IPS-NIHi7 (cell line): ENCODE measurements around the gene TMEM127.
"Not testable (repeated sequence)": the region's sequence is repeated elsewhere in the genome, so short reads cannot be mapped to it uniquely, and the experiment has no call there.

Source experiments
- DNase-seq: peaks from one replicate; pipeline ENCODE4 v3.0.0; 2012; ENCODE audit warnings: mixed read lengths; ENCODE audit errors: extremely low spot score

The TMEM127 gene

DNA sequence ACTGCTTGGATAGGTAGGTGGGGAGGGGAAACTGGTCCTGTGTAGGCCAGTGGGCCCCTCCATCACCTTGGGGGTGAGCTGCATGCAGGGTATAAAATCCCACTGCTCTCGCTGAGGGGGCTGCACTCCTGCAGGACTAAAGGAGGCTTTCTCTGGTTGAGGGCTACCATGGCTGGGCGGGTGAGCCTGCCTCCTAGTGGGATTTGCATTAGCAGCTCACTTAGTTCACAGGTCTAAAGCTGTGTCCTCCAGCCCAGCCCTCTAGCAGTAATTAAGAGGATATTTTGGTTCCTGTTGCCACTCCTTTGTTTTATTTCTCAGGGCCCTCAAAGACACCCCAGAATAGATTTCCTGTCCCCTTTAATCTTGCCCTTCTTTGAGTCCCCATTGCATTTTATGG is 24.6 kb downstream of the TMEM127 start:
- peak; percentile 56 for DNase-seq

DNA sequence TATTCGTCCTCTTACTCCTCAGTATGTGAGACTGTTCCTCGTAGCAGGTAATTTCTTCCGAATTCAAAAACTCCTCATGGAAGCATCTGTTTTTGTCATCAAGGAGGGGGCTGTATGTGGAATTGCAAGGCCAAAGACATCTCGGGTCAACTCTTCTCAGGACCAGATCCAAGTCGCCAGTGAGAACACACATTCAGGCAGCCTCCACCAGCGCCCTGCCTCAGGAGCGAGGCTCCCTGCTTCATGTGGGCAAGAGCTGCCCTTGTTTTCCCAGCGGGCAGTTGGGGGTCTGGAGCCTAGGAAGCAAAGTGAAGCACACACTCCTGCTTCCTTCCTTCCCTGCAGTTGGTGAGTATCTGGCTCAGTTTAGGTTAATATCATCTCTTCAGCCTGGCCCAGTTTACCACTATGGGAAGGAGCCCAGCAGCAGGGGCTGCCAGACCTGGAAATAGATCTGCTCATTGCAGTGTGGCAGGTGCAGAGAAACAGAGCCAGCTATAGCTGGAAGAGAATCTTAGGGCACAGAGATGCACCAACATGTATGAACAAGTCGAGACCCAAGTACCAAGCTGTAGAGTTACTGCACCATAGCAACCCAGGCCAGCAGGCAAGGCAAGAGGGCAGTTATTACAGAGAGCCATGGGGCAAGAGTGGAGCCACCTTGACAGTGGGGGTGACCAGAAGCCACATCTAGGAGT is 25.3 kb downstream of the TMEM127 start:
- no peak for DNase-seq

DNA sequence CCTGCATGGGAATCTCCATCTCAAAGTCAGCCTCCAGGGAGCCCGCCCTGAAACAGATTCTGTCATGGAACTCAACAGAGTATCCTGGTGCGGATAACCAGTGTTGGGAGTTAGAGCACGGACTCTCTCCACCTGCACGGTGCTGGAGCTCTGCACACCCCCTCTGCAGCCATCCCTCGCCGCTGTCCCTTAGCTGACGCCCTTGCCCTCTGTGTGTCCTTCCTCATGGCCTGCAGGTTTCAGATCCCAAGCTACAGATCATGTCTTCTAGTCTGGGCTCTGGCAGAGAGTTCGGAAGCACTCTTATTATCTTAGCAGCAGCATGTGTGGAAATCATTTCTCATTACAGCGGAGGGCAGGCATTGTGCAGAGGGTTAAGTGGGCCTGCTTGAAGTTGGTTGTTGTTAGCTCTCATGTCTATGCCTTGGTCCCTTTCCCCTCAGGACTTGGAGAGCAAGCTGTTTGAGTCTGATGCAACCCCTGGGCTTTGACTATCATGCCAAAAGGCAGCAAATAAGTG is 26.0 kb downstream of the TMEM127 start:
- DNase-seq: no peak

DNA sequence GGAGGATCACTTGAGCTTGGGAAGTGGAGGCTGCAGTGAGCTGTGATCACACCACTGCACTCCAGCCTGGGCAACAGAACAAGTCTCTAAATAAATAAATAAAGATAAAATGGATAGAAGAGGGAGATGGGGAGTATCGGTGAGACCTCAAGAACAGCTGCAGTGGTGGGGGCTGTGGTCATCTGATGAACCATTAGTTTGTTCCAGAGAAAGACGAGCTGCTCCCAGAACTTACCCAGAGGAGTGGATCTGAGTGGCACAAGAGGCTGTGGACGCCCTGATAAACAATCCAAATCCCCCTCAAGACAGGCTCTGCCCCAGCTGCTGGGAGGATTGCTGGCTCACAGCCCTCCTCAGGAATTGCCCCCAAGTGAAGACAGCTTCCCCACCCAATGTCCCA is 26.7 kb downstream of the TMEM127 start:
- DNase-seq: no peak

DNA sequence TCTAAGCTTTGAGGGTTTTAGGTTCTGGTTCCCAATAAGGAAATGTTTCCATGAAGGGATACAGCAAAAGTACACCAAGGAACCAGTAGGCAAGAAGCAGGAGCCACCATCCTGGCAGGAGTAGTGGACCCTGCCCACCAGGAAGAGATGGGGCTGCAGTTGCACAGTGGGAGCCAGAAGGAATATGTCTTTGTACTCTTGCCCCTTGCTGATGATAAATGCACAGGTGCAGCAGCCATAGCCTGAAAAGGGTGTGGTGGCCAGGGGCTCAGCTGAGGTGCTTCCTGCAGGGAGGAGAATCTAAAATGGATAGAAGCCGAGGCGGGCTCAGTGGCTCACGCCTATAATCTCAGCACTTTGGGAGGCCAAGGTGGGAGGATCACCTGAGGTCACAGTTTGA is 27.5 kb downstream of the TMEM127 start:
- no peak for DNase-seq

DNA sequence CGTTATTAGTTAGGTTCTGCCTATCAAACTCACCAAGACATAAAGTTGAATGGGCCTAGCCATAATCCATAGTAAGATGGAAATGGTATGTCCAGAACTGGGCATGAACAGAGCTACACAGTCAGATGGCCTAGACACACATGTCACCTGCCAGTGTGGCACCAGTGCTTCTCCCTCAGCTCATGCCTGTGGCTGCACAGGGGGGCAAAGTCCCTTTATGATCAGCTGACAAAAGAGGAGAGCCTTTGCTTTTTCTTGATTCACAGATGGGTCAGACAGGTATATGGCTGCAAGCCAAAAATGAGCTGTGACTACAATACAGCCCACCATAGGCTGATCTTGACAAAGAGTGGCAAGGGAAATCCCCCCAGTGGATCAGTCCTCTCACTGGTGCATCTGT is 28.9 kb downstream of the TMEM127 start:
- no peak for DNase-seq

DNA sequence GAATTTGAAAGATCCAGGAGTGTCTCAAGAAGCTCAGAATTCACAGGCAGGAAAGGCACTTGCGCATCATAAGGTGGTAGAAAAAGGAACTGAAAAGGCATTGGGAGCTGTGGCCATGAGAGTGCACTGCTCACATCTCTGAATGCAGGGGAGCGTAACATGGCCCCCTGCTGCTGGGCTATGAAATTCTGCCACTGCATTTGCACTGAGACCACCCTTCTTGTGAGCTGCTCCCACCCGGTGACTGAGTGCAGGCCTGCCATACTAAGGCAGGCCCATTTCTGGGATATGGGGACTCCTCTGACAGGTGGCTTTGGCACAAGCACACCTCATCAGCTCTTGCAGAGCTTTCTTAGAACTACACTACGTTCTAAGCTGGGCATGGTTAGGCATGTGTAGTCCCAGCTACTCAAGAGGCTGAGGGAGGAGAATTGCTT is 31.9 kb downstream of the TMEM127 start:
- DNase-seq: no peak

DNA sequence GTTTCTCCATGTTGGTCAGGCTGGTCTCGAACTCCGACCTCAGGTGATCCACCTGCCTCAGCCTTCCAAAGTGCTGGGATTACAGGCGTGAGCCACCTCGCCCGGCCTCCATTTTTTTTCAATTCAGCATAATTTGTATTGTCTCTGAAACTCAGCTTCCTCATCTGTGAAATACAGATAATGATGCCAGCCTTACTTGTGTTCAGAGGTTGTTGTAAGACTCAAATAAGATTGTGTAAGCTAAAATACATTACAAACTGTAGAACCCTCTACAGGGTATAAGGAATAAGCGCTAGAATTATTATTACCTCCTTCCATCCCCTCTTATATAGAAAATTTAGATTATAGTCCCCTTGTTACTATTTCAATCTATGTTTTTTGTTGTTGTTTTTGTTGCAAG is 32.4 kb downstream of the TMEM127 start:
- DNase-seq: no peak

DNA sequence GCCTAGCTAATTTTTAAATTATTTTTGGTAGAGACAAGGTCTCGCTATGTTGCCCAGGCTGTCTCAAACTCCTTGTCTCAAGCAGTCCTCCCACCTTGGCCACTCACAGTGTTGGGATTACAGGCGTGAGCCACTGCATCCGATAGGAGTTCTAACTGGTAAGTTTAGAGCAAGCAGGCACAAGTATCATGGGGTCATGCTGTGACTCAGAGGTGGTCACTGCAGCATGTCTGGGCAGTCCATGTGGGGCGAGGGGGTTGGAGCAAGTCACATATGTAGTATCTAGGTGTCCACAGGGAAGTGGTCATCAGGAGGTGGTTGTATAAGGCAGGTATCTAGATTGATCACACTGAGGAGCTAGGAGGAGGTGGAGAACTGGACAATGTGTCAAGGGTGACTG is 34.5 kb downstream of the TMEM127 start:
- DNase-seq: no peak

DNA sequence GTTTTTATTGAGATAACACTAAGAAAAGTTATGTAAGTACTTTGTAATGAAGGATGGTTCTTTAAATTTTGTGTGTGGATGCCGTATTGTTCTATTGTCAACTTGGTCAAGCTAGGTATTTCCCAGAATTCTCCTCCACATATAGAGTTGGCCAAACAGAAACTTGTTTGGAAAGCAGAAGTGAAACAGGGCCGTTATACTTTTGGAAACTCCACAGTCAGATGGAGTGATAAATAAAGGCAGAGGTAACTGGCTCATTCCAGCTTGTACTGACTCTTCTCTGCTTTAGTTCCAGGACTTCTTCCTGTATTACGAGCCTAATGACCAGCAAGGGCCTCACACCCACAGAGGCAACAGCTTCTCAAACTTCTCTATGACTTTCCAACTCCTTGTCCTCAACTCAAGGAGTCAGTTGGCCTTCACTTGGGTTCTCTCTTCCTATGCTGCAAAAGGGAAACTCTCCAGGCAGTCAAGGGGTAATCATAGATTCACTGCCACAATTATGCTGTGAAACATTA is 40.7 kb downstream of the TMEM127 start:
- no peak for DNase-seq

DNA sequence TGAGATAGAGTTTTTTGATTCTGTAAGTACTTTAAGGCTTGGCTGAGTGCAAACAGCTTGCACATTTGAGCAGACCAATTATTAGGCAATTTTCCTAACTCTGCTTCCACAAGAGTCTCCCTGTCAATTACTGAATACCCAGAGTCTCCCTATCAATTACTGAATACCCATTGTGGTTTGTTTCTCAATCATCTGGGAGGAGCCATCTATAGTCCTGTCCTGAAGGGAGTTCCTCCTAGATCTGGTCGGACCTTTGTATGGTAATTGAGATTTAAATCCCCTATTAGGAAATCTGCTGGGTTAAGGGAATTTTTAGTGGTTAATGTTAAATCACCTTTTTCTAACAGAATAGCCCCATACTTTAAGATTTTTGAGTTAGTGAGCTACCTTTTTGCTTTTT is 44.7 kb downstream of the TMEM127 start:
- not testable (repeated sequence) for DNase-seq

DNA sequence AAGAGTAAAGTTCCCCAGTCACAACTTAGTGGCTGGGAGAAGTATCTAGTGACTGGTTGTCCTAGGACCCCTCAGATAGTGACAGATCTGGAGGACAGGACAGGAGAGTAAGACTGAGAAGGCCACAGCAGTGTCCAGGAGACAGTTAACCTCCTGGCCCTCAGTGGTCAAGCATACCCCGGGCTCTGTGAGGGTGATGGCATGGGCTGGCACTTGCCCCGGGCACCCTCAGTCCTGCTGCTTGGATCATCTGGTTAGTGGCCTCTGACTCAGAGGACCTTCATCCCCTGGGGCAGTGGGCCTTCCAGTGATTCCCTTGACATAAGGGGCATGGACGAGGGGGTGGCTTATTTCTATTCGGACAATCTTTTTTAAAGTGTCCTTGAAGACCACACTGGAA is 45.8 kb downstream of the TMEM127 start:
- DNase-seq: not testable (repeated sequence)

DNA sequence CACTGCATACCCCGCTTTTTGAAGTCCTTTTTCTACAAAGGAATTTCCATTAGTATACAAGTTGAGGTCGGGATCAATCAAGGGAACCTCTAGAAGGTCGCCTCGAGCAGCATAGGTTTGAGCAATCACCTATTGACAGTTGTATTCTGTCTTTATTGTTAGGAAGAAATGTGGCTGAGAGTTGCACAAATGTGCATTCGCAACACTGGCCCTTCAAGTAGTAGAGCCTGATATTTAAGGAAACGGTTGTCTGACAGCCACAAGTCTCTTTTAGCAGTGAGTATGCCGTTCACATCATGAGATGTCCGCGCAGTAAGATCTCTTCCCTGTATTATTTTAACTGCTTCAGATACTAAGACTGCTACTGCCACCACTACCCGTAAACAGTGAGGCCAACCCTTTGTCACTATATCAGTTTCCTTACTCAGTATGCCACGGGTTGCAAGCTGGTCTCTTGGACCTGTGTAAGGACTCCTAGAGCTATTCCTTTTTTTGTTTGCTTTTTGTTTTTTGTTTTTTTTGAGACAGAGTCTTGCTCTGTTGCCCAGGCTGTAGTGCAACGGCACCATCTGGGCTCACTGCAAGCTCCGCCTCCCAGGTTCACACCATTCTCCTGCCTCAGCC is 47.2 kb downstream of the TMEM127 start:
- no peak for DNase-seq

DNA sequence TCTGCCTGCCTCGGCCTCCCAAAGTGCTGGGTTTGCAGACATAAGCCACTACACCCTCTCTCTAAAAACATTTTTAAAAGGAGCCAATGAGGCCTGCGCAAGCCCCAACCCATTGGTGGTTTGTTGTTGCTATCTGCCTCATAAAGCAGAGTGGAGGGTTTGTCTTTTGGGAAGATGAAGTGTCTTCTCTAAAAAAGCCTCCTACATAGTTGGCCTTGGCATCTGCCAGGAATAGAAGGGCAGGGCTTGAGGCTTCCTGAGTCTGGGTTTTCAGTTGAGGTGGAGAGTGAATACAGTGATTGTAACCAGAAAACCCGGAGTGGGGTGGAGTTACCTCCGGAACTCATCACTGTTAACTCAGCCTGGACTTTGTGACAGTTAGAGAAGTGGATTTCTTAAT is 51.2 kb downstream of the TMEM127 start:
- no peak for DNase-seq

DNA sequence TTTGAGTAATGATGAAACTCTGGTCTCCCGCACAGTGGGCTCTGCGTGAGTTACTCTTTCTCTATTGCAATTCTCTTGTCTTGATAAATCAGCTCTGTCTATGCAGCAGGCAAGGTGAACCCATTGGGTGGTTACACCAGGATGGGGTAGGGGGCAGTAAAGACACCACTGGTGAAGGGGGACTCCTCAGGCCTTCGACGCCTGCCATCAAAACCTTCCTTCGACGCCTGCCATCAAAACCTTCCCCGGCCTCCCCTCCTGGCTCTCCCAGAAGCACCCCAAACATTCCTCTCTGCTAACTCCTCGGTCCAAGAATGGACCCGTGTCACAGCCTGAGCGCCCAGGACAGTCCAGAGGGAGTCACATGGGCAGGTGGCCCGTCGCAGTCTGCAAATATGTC is 52.4 kb downstream of the TMEM127 start:
- peak; percentile 33 for DNase-seq

DNA sequence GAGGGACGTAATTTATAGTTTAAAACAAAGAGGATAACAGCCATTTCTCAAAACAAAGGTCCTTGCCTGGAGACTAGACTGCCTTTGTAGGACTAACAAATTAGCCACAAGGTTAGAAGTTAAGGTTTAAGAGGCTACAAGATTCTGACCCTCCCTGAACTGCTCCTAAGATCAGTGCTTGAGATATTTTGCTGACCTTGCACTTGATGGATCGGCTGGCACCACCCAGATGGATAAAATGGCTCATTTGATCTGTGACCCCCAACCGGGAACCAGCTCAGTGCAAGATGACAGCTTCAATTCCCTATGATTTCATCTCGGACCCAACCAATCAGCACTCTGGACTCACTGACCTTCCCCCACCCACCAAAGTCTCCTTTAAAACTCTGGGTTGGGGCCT is 53.5 kb downstream of the TMEM127 start:
- DNase-seq: no peak

DNA sequence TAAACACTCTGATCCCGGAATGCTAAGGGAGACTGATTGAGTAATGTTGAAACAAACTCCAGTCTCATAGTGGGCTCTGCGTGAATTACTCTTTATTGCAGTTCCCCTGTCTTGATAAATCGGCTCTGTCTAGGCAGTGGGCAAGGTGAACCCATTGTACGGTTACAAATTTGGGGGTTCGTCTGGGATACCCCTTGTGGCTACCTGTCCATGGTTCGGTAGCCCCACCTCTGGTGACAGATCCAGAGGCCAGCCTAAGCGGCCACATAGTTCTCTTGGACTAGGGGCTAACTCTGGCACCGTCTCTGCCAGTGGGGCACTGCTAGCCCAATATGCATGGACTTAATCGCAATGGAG is 56.1 kb downstream of the TMEM127 start:
- DNase-seq: no peak

DNA sequence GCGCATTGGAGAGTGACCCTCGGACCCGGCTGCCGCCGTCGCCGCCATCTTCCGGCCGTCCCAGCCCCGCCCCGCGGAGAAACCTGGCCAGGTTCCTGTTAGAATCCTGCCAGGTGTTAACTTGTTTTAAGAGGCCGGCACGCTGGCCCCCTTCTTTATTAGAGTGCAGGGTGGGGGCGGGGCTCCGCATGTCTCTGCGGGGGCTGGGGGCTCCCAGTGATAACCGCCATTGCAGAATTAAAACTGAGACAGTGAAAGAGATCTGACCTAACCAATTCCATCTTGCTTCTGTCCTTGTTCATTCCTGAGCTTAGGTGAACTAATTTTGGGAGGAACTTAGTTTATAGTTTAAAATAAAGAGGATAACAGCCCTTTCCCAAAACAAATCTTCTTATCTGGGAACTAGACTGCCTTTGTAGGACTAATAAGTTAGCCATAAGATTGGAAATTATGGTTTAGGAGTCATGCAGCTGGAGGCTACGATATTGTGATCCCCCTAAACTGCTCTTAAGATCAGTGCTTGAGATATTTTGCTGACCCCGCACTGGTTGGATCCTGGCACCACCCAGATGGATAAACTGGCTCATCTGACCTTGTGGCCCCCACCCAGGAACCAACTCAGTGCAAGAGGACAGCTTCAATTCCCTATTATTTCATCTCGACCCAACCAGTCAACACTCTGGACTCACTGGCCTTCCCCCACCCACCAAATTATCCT is 56.6 kb downstream of the TMEM127 start:
- DNase-seq: no peak

DNA sequence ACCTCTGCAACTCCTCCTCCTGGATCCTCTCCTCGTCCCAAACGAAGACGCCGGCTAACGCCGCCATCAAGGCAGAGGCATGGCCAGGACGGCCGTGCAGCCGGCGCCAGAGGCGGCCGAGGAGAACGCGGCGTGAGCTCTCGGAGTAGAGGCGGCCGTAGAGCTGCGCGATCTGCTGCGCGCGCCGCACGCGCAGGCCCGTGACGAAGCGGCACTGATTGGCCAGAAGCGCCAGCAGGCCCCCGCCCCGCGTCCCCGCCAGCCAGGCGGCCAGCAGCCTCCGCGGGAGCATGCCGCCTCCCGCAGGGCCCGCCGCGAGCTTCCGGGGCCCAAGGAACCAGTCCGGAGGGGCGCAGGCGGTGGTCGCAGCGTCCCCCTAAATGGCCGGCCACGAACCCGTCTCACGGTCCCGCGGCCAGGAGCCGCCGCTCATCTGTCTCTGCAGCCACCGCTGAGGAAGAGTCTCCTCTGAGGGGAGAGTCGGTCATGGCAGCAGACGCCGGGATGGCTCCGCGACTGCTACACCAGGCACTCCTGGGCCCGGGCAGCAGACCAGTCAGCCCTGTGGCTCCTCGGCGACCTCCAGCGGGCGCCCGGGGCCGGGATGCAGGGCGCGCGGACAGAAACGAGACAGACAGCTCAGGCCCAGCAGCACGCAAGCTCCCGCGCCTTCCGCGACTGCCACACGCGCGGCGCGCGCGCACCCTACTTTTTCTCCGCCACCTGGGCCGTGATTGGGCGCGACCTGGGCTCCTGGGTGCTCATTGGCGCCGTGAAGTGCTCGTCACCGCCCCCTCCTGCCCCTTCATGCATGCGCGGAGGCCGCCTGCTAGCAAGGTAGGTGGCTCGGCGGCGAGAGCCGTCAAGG is 57.4 kb downstream of the TMEM127 start, which contains the start of gene STARD7:
STARD7 (minus strand) TSS at position 685 of the 868 bp plus-strand sequence; CDS start at position 292, 393 bp downstream.
- DNase-seq: peak; percentile 98

DNA sequence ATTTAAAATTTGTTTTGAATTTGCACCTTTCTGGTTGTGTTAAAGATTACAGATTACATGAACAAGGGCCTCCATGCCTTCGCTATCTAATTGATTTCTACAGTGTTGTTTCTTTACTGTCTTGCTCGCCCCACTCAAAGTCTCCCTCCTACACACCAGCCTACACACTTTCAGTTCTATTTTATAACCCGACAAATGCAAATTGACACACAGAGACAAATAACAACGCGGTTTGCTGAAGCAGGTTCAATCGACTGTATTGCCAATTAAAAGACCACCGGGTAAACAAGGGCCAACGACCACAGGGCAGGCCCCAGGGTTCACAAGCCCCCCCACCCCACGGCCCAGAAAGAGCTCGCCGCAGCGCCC is 58.0 kb downstream of the TMEM127 start:
- DNase-seq: no peak

DNA sequence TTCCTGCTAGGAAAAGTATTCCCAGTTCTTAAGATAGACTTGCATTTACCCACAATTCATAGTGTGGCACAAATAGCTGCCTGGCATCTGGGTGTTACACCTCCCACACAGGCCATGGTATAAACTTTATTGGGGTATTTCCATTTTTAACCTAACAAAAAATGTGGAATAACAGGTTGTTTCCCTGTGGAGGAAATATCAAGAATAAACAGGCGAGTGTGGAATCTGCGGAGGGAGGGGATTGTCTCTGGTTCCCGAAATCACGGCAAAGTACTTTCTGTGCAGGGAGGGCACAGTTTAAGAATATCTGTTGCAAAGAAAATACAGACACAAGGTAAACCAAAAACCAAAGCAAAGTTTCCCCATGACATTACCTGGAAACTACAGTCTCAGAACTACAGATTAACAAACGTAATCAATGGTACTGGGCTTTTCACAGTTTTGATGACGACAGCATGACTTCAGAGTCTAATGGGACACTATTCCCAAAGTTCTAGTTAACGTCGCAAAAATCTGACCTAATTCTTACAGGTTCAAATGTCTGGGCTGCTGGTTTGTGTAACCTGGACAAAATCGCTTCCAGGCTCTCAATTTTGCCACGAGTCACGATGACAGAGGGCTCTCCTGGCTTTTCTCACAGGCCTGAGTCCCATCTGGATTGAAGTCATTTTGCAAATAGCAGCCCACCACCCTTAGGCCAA is 58.6 kb downstream of the TMEM127 start:
- DNase-seq: no peak
